DND-41 (cell line): ENCODE measurements around the gene NEK4.

Experiments
- ATAC-seq: fragments of 200-7000 bp; cut with Tn5 transposase; 3 replicates; pipeline ENCODE4 v1.9.1; 2021; ENCODE audit warnings: low read depth; ENCODE audit not compliant: insufficient read depth
- DNase-seq: peaks from one replicate; pipeline ENCODE4 v3.0.0-alpha.2; 2020
- H2AFZ ChIP-seq: 2 replicates; pipeline ENCODE4 v1.6.0; 2012; ENCODE audit warnings: low read depth, low read length
- H3K27ac ChIP-seq: 2 replicates; pipeline ENCODE4 v1.5.1; 2012; ENCODE audit warnings: low read length, inconsistent platforms
- H3K27me3 ChIP-seq: fragments of 200-600 bp; sonication (generic); 2 replicates; pipeline ENCODE4 v1.6.0; 2012; ENCODE audit warnings: low read length, mild to moderate bottlenecking, inconsistent platforms; ENCODE audit not compliant: insufficient read depth, poor library complexity
- H3K36me3 ChIP-seq: 2 replicates; pipeline ENCODE4 v1.5.1; 2012; ENCODE audit warnings: low read length, inconsistent platforms; ENCODE audit not compliant: insufficient read depth
- H3K4me1 ChIP-seq: 2 replicates; pipeline ENCODE4 v1.5.1; 2012; ENCODE audit warnings: mild to moderate bottlenecking, low read length; ENCODE audit not compliant: insufficient read depth
- H3K4me2 ChIP-seq: 2 replicates; pipeline ENCODE4 v1.6.0; 2012; ENCODE audit warnings: mild to moderate bottlenecking, moderate library complexity, low read length, inconsistent platforms; ENCODE audit not compliant: insufficient read depth
- H3K4me3 ChIP-seq, 2 experiments: fragments of 200-600 bp in 1 of 2; shearing (Covaris generic) in 1 of 2; 2 replicates each; pipeline ENCODE4 v1.5.1; 2012 to 2016; ENCODE audit warnings: inconsistent platforms in 2 of 2, low read length in 2 of 2, mild to moderate bottlenecking in 2 of 2, low read depth in 1 of 2, moderate library complexity in 1 of 2
- H3K79me2 ChIP-seq: 2 replicates; pipeline ENCODE4 v1.6.0; 2012; ENCODE audit warnings: low read length, inconsistent platforms; ENCODE audit not compliant: insufficient read depth
- H3K9ac ChIP-seq: 2 replicates; pipeline ENCODE4 v1.6.0; 2012; ENCODE audit warnings: low read depth, mild to moderate bottlenecking, inconsistent platforms, low read length, moderate library complexity
- H3K9me3 ChIP-seq: 2 replicates; pipeline ENCODE4 v1.5.1; 2012; ENCODE audit warnings: low read length, moderate library complexity, mild to moderate bottlenecking, inconsistent platforms; ENCODE audit not compliant: insufficient read depth, severe bottlenecking
- H4K20me1 ChIP-seq: 2 replicates; pipeline ENCODE4 v1.6.0; 2012; ENCODE audit warnings: low read length; ENCODE audit not compliant: insufficient read depth
- CTCF ChIP-seq: IDR thresholded peaks from 2 replicates; pipeline ENCODE4 v1.5.1; 2012; ENCODE audit warnings: borderline replicate concordance, low read length, moderate library complexity, mild to moderate bottlenecking; ENCODE audit not compliant: poor library complexity, severe bottlenecking; ENCODE audit errors: extremely low read depth
- EZH2 ChIP-seq: IDR thresholded peaks from 3 replicates; pipeline ENCODE4 v1.6.1; 2012; ENCODE audit warnings: borderline replicate concordance, low read depth, mild to moderate bottlenecking, moderate library complexity, low read length, inconsistent platforms; ENCODE audit not compliant: severe bottlenecking

Gene NEK4

GRCh38 chr3:52783211-52783555 lies 12.4 kb upstream of the NEK4 start:
- ATAC-seq (no peak), DNase-seq (no peak)
- H3K27ac ChIP-seq, result no peak overlapping the region
- peaks cover 6% of the 10 kb centered on the region for H3K27me3 ChIP-seq
- no peaks in the 10 kb centered on the region for H4K20me1 ChIP-seq
- H3K36me3 ChIP-seq, result no peaks in the 10 kb centered on the region
- no peaks in the 10 kb centered on the region for H3K4me1 ChIP-seq
- no peak overlapping the region for H3K4me2 ChIP-seq
- TF ChIP-seq CTCF (no peak), EZH2 (no peak)
- H2AFZ ChIP-seq, result no peak overlapping the region
- no peaks in the 10 kb centered on the region for H3K79me2 ChIP-seq
- no peaks in the 10 kb centered on the region for H3K9me3 ChIP-seq
- H3K9ac ChIP-seq, result no peak overlapping the region
- no peak overlapping the region for H3K4me3 ChIP-seq

GRCh38 chr3:52782412-52783210 lies 11.9 kb upstream of the NEK4 start:
- no peak for TF ChIP-seq EZH2
- TF ChIP-seq CTCF, result no peak
- no peak overlapping the region for H3K9ac ChIP-seq
- no peak overlapping the region for H2AFZ ChIP-seq
- peaks cover 6% of the 10 kb centered on the region for H3K27me3 ChIP-seq
- H3K27ac ChIP-seq, result no peak overlapping the region
- no peaks in the 10 kb centered on the region for H3K4me1 ChIP-seq
- no peaks in the 10 kb centered on the region for H3K79me2 ChIP-seq
- ATAC-seq, result no peak
- no peak overlapping the region for H3K4me2 ChIP-seq
- H3K36me3 ChIP-seq, result no peaks in the 10 kb centered on the region
- no peak for DNase-seq
- no peaks in the 10 kb centered on the region for H3K9me3 ChIP-seq
- H4K20me1 ChIP-seq, result no peaks in the 10 kb centered on the region
- no peak overlapping the region for H3K4me3 ChIP-seq

GRCh38 chr3:52781741-52782140 lies 11.0 kb upstream of the NEK4 start:
- no peaks in the 10 kb centered on the region for H3K36me3 ChIP-seq
- H3K4me3 ChIP-seq, result no peak overlapping the region
- H4K20me1 ChIP-seq, result no peaks in the 10 kb centered on the region
- no peak overlapping the region for H3K27ac ChIP-seq
- ATAC-seq, result no peak
- DNase-seq, result no peak
- no peaks in the 10 kb centered on the region for H3K79me2 ChIP-seq
- no peaks in the 10 kb centered on the region for H3K4me1 ChIP-seq
- no peak overlapping the region for H3K9ac ChIP-seq
- no peak overlapping the region for H2AFZ ChIP-seq
- TF ChIP-seq CTCF, result no peak
- TF ChIP-seq EZH2, result no peak
- H3K27me3 ChIP-seq, result peaks cover 6% of the 10 kb centered on the region
- no peak overlapping the region for H3K4me2 ChIP-seq
- no peaks in the 10 kb centered on the region for H3K9me3 ChIP-seq
